22Rv1 (cell line): ENCODE data around the gene BMP7.

Source experiments
- CTCF ChIP-seq: fragments of 450-650 bp; IDR thresholded peaks from 2 replicates; pipeline ENCODE4 v1.5.1; 2017; ENCODE audit warnings: mild to moderate bottlenecking
- ZFX ChIP-seq: fragments of 450-650 bp; IDR thresholded peaks from 2 replicates; pipeline ENCODE4 v1.6.1; 2017; ENCODE audit warnings: antibody characterized with exemption, borderline replicate concordance

GRCh38 chr20:57164872-57165271, 101.6 kb downstream of the BMP7 start:
- no peak for TF ChIP-seq CTCF
- no peak for TF ChIP-seq ZFX
